IPS-20b (cell line): ENCODE results near the gene ATP2A1.

Experiments used
- H3K27ac ChIP-seq: one replicate; pipeline ENCODE4 v1.5.1; 2013; ENCODE audit warnings: low read length
- H3K27me3 ChIP-seq: 2 replicates; pipeline ENCODE4 v1.6.1; 2013; ENCODE audit warnings: mild to moderate bottlenecking, low read length, inconsistent platforms; ENCODE audit not compliant: insufficient read depth
- H3K36me3 ChIP-seq: 2 replicates; pipeline ENCODE4 v1.6.1; 2013; ENCODE audit warnings: low read depth, mild to moderate bottlenecking, inconsistent platforms, low read length, moderate library complexity; ENCODE audit not compliant: insufficient read depth
- H3K4me1 ChIP-seq: 2 replicates; pipeline ENCODE4 v1.6.1; 2013; ENCODE audit warnings: mild to moderate bottlenecking, control low read depth, inconsistent platforms, low read length, moderate library complexity; ENCODE audit not compliant: insufficient read depth
- H3K4me3 ChIP-seq: 2 replicates; pipeline ENCODE4 v1.5.1; 2013; ENCODE audit warnings: mild to moderate bottlenecking, low read length, inconsistent platforms
- H3K9ac ChIP-seq: 2 replicates; pipeline ENCODE4 v1.6.1; 2013; ENCODE audit warnings: low read depth, mild to moderate bottlenecking, inconsistent platforms, low read length, moderate library complexity
- H3K9me3 ChIP-seq: 2 replicates; pipeline ENCODE4 v1.6.1; 2013; ENCODE audit warnings: mild to moderate bottlenecking, low read depth, low read length, inconsistent platforms; ENCODE audit not compliant: insufficient read depth

The ATP2A1 gene

DNA sequence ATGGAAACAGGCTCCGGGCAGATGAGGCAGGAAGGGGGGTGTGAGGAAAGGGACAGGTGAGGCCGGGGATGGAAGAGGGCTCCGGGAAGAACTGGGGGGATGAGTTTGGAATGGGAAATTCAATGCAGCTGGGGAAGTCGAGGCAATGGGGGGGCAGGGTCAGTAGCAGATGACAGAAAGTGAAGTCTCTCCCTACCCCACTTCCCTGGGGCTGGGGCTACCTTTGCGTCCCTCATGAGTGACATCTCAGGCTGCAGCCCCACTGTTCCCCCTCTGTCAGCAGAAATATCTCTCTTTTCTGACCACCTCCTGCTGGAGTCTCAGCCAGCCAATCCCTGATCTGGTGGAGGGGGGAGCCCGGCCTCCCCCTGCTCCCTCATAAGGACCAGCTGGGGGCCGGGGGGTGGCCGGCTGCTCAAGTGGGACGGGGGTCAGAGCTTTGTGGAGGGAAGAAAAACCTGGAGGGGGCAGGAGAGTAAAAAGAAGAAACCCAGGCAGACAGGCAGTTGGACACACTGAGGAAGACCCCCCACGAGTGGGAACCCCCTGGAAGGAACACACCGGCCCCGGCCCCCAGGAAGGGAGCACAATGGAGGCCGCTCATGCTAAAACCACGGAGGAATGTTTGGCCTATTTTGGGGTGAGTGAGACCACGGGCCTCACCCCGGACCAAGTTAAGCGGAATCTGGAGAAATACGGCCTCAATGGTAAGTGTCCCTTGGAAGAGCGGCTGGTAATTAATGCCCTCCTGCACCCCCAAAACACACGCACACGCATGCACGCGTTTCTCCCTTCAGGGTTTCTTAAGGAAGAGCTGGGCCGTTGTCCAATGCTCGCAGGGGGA is at the start of gene ATP2A1:
Gene ATP2A1, plus strand, starts transcription at position 406 of the 844 bp plus-strand sequence. Its CDS starts 184 bp downstream, at position 590.
- peaks cover 15% of the 10 kb centered on the region for H3K27me3 ChIP-seq
- peaks cover 8% of the 10 kb centered on the region for H3K36me3 ChIP-seq
- peak within 1 kb of the TSS; percentile 34 for H3K27ac ChIP-seq
- H3K9ac ChIP-seq, result peak within 1 kb of the TSS; percentile 97
- H3K9me3 ChIP-seq, result no peaks in the 10 kb centered on the region
- peak within 1 kb of the TSS; percentile 96 for H3K4me3 ChIP-seq
- H3K4me1 ChIP-seq, result peaks cover 8% of the 10 kb centered on the region; the same call in 1 of the 2 replicates

GRCh38 chr16:28829747-28830146 is 48.5 kb upstream of the ATP2A1 start:
- H3K9me3 ChIP-seq, result no peaks in the 10 kb centered on the region
- no peak overlapping the region for H3K27ac ChIP-seq
- H3K36me3 ChIP-seq, result peaks cover 99% of the 10 kb centered on the region
- H3K4me3 ChIP-seq, result no peak overlapping the region
- H3K9ac ChIP-seq, result no peak overlapping the region
- no peaks in the 10 kb centered on the region for H3K27me3 ChIP-seq
- H3K4me1 ChIP-seq, result peaks cover 7% of the 10 kb centered on the region

- Histone ChIP-seq H3K36me3 (peaks cover 100% of the 10 kb centered on the region), H3K4me3 (no peak overlapping the region), H3K27me3 (no peaks in the 10 kb centered on the region), H3K4me1 (no peaks in the 10 kb centered on the region; the same call in 1 of the 2 replicates), H3K27ac (no peak overlapping the region), H3K9me3 (no peaks in the 10 kb centered on the region), H3K9ac (no peak overlapping the region)
Measured at GRCh38 chr16:28830531-28830930, 47.8 kb upstream of the ATP2A1 start.

GRCh38 chr16:28834349-28834748 is 43.9 kb upstream of the ATP2A1 start:
- Histone ChIP-seq H3K36me3 (peaks cover 94% of the 10 kb centered on the region), H3K27ac (no peak overlapping the region), H3K4me3 (no peak overlapping the region)

GRCh38 chr16:28834873-28835863 is 43.1 kb upstream of the ATP2A1 start:
- Histone ChIP-seq H3K9me3 (no peaks in the 10 kb centered on the region), H3K36me3 (peaks cover 86% of the 10 kb centered on the region), H3K4me1 (no peaks in the 10 kb centered on the region), H3K27me3 (no peaks in the 10 kb centered on the region), H3K9ac (no peak overlapping the region), H3K27ac (no peak overlapping the region), H3K4me3 (no peak overlapping the region)

More at GRCh38 chr16:28834349-28834748, 43.9 kb upstream of the ATP2A1 start:
- Histone ChIP-seq H3K27me3 (no peaks in the 10 kb centered on the region), H3K9ac (no peak overlapping the region), H3K9me3 (no peaks in the 10 kb centered on the region), H3K4me1 (no peaks in the 10 kb centered on the region)

- peaks cover 77% of the 10 kb centered on the region for H3K36me3 ChIP-seq
- no peak overlapping the region for H3K9ac ChIP-seq
- H3K27me3 ChIP-seq, result no peaks in the 10 kb centered on the region
Measured at GRCh38 chr16:28835864-28836760, 42.2 kb upstream of the ATP2A1 start.

GRCh38 chr16:28836761-28837064 is 41.6 kb upstream of the ATP2A1 start:
- Histone ChIP-seq H3K9ac (no peak overlapping the region), H3K27ac (no peak overlapping the region), H3K36me3 (peaks cover 71% of the 10 kb centered on the region), H3K9me3 (no peaks in the 10 kb centered on the region), H3K4me3 (no peak overlapping the region), H3K27me3 (no peaks in the 10 kb centered on the region), H3K4me1 (no peaks in the 10 kb centered on the region)

More at GRCh38 chr16:28835864-28836760, 42.2 kb upstream of the ATP2A1 start:
- Histone ChIP-seq H3K27ac (no peak overlapping the region), H3K4me3 (no peak overlapping the region), H3K4me1 (no peaks in the 10 kb centered on the region), H3K9me3 (no peaks in the 10 kb centered on the region)

GRCh38 chr16:28837672-28838557 is 40.4 kb upstream of the ATP2A1 start:
- Histone ChIP-seq H3K4me3 (no peak overlapping the region), H3K4me1 (no peaks in the 10 kb centered on the region), H3K9ac (no peak overlapping the region), H3K27ac (no peak overlapping the region), H3K9me3 (no peaks in the 10 kb centered on the region), H3K27me3 (no peaks in the 10 kb centered on the region), H3K36me3 (peaks cover 71% of the 10 kb centered on the region)

- Histone ChIP-seq H3K27ac (no peak overlapping the region), H3K36me3 (peaks cover 71% of the 10 kb centered on the region), H3K9ac (no peak overlapping the region), H3K27me3 (no peaks in the 10 kb centered on the region), H3K9me3 (no peaks in the 10 kb centered on the region), H3K4me3 (no peak overlapping the region), H3K4me1 (no peaks in the 10 kb centered on the region)
Measured at GRCh38 chr16:28838558-28838918, 39.8 kb upstream of the ATP2A1 start.

- Histone ChIP-seq H3K9ac (no peak overlapping the region), H3K27ac (no peak overlapping the region), H3K4me3 (no peak overlapping the region), H3K9me3 (no peaks in the 10 kb centered on the region), H3K27me3 (no peaks in the 10 kb centered on the region), H3K36me3 (peaks cover 71% of the 10 kb centered on the region), H3K4me1 (no peaks in the 10 kb centered on the region)
Measured at GRCh38 chr16:28839004-28839639, 39.2 kb upstream of the ATP2A1 start.
